Activated CD4-positive, alpha-beta T cell treated with anti-CD3 and anti-CD28 coated beads, Interleukin-2, amount 50 U/mL, for 1 hour (primary cell): ENCODE results near the gene CNOT6L.
"Not testable (repeated sequence)": the region's sequence is repeated elsewhere in the genome, so short reads cannot be mapped to it uniquely, and the experiment has no call there.

Experiments
- DNase-seq: peaks from one replicate; pipeline ENCODE4 v3.0.0-alpha.2; 2020

CNOT6L gene

GRCh38 chr4:77819843-77820648 is 878 bp upstream of the CNOT6L start:
- peak; percentile 94 for DNase-seq

DNA sequence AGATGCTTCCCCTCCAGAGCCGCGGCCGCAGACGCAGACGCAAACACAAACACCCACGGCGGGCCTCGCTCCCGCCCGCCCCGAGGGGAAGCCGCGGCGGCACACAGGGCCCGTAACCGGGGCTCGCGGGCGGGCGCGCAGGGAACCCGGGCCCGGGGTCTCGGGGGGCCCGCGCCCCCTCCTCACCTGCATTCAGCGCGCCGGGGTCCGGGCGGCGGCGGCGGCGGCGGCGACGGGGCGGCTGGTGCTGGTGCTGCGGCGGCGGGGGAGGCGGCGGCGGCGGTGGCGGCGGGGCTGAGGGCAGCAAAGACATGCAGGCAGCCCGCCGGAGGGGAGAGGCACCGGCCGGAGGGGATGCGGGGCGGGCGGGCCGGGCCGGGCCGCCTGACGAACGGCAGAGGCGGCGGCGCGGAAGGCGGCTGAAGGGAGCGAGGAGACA is 255 bp upstream of the CNOT6L start:
- no peak for DNase-seq

- DNase-seq = peak; percentile 36
These were observed 1.0 kb downstream of the CNOT6L start for GRCh38 chr4:77818073-77818601.

- no peak for DNase-seq
These were observed 1.7 kb downstream of the CNOT6L start for GRCh38 chr4:77817304-77818072.

- DNase-seq = no peak
These were observed 2.6 kb downstream of the CNOT6L start for GRCh38 chr4:77816546-77816945.

DNA sequence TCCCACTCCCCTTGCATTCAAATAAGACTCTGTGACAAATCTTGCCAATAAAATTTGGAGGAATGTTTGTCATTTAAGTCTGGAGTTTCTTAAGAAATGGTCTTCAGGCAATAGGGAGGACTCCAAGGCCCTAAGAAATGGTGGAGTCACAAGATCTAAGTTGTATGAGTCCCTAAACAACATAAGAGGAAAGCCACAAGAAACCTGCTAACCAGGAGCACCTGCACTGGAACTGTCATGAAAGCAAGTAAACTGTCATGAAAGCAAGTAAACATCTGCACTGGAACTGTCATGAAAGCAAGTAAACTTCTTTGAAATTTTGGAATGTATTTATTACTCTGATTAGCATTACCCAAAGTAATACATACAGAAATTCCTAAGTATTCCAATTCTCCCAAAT is 3.5 kb downstream of the CNOT6L start:
- DNase-seq = no peak

DNA sequence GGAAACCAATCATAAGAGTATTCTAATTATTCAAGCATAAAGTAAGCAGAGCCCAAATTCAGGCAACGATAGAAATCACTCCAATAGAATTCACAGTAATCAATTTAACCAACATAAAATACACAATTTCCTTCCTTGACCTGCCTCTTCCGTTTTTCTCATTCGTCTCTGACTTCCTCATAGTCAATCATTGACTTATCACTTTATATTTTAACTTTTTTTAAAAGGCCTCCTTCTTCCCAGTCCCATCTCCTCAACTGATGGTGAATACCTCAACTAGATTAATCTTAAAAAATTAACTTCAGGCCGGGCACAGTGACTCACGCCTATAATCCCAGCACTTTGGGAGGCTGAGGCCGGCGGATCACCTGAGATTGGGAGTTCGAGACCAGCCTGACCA is 13.3 kb downstream of the CNOT6L start:
- DNase-seq = no peak

- DNase-seq = no peak
These were observed 14.7 kb downstream of the CNOT6L start for GRCh38 chr4:77804471-77804870.

- no peak for DNase-seq
These were observed 16.8 kb downstream of the CNOT6L start for GRCh38 chr4:77802402-77802801.

- no peak for DNase-seq
These were observed 17.9 kb downstream of the CNOT6L start for GRCh38 chr4:77801260-77801608.

DNA sequence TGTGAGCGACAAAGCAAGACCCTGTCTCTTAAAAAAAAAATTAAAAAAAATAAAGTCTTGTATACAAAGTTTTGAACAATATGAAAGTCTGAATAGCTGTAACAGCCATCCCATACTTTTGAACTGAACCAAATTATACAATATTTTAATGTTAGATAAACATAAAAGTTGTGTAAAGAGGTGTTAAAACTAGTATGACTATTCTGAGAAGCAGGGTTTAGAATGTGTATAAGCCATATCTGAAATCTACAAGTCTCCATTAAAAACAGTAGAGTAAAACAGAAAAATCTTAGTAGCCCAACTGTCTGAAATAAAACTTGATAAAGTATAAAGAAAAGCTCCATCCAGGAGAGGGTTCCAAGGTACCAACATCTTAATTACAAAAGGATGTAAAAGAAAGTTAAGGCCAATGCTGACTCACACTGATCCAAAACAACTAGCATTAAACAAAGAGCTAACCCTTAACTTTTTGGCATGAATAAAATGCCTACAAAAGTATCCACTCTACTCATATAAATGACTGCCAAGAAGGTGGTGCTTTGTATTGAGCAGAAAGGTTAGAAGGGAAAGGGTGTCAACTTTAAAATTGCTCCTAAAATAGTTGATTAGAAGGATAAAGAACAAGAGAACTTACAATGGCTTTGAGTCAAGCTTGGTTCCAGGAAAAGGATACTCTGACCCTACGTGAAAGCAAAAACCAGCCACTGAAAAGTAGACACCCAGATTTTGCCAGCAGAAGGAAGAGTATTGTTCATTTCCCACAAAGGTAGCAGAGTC is 18.5 kb downstream of the CNOT6L start:
- DNase-seq = no peak

GRCh38 chr4:77800077-77800476 is 19.1 kb downstream of the CNOT6L start:
- DNase-seq = no peak

DNA sequence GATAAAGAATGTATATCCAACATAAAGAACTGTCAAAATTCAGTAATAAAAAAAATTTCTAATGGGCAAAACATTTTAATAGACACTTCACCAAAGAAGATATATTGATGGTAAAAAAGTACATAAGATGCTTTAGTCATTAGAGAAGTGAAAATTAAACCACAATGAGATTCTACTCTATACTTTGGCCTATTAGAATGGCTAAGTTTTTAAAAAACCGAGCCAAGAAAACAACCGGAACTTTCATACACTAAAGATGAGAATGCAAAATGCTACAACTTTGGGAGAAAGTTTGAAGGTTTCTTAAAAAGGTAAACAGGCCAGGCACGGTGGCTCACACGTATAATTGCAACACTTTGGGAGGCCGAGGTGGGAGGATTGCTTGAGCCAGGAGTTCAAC is 20.8 kb downstream of the CNOT6L start:
- no peak for DNase-seq

DNA sequence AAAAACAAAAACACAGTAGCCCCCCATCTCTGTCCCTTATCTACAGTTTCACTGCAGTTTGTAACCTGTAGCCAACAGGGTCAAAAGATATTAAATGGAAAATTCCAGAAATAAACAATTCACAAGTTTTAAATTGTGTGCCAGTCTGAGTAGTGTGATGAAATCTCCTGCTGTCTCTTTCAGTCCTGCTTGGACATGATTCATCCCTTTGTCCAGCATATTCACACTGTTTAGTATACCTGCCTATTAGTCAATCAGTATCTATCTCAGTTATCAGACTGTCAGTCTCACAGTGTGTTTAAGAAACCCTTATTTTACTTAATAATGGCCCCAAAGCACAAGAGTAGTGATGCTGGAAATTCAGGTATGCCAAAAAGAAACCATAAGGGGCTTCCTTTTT is 21.9 kb downstream of the CNOT6L start:
- DNase-seq = no peak

- DNase-seq = no peak
These were observed 23.8 kb downstream of the CNOT6L start for GRCh38 chr4:77795326-77795725.

DNA sequence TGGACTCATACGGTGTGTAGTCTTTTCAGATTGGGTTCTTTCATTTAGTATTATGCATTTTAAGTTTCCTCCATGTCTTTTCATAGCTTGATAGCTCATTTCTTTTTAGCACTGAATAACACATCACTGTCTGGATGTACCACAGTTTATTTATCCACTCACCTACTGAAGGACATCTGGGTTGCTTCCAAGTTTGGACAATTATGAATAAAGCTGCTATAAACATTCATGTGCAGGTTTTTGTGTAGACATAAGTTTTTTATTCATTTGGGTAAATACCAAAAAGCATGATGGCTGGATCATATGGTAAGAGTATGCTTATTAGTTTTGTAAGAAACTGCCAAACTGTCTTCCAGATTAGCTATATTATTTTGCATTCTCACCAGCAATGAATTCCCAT is 29.0 kb downstream of the CNOT6L start:
- no peak for DNase-seq

GRCh38 chr4:77788990-77789389 is 30.2 kb downstream of the CNOT6L start:
- DNase-seq = no peak

GRCh38 chr4:77787969-77788368 is 31.2 kb downstream of the CNOT6L start:
- no peak for DNase-seq

DNA sequence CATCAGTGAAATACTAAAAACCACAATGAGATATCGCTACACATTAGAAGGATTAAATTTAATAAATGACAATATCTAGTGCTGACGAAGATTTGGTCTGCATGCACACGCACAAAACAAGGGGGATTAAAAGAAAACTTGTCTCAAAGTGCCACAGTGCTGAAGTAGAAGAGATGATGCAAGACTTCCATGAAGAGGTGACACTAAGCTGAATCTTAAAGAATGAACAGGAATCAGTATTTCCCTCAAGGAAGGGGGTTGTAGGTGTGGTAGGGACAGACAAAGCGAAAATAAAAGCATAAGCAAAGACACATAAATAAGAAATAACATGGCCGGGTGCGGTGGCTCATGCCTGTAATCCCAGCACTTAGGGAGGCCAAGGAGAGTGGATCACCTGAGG is 33.5 kb downstream of the CNOT6L start:
- DNase-seq = no peak

DNA sequence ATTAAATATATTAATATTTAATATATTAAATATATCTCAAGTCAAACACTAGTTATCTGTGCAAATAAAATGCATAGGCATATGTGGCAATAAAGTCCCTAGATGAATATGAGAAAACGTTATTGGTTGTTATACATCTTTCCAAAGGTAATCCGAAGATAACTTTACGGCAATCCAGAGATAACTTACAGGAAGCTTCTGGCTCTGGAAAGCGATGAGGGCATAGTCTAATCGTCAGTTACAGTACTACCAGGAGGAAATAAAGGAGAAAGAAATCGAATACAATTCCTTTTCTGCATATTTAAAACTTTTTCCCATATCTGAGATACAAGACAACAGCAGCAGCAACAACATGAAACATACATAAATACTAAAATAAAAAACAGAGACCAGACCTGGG is 35.3 kb downstream of the CNOT6L start:
- no peak for DNase-seq

DNA sequence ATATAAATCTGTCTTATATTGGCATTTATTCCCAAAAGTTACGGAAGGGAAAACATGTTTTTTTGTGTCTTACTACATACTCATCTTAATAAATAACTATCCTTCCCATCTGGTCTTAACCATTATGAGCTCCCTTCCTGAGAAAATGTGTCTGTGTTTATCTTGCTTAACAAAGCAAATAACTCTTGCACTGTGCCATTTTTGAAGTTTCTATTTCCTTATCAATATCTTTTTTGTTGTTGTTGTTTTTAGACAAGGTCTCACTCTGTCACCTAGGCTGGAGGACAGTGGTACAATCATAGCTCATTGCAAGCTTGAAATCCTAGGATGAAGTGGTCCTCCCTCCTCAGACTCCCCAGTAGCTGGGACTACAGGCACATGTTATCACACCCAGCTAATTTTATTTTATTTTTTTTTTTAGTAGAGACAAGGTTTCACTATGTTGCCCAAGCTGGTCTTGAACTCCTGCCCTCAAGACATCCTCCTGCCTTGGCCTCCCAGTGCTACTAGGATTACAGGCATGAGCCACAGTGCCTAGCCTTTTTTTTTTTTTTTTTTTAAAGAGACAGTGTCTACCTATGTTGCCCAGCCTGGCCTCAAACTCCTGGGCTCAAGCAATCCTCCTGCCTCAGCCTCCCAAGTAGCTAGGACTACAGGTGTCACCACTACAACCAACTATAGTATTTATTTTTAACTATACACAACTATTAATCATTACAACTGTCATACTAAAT is 36.9 kb downstream of the CNOT6L start:
- no peak for DNase-seq

DNA sequence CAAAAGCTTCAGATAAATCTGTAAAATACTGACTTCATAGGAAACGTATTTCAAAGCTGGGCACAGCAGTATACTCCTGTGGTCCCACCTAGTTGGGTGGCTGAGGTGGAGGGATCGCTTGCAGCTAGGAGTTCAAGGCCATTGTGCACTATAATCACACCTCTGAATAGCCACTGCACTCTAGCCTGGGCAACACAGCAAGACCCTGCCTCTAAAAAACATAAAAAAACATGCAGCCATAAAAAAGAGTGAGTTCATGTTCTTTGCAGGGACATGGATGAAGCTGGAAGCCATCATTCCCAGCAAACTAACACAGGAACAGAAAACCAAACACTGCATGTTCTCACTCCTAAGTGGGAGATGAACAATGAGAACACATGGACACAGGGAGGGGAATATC is 38.4 kb downstream of the CNOT6L start:
- not testable (repeated sequence) for DNase-seq
